Suprapubic skin (tissue), 4 donors: ENCODE measurements around the gene PUS10. TPM values are rescaled to one million over a fixed set of nuclear protein-coding genes. Genes with fewer than 3 reads are reported as not detected.
"Not testable (repeated sequence)": the region's sequence is repeated elsewhere in the genome, so short reads cannot be mapped to it uniquely, and the experiment has no call there.

Experiments
- DNase-seq, 2 donors: peaks; one replicate each; pipeline ENCODE4 v3.0.0-alpha.2; 2019; ENCODE audit warnings: low spot score in 2 of 2
- H3K27ac ChIP-seq: fragments of 200-600 bp; sonication (generic); one replicate; pipeline ENCODE4 v1.5.1; 2019
- H3K27me3 ChIP-seq: fragments of 200-600 bp; sonication (generic); one replicate; pipeline ENCODE4 v1.5.1; 2019
- H3K36me3 ChIP-seq: fragments of 200-600 bp; sonication (generic); one replicate; pipeline ENCODE4 v1.5.1; 2019
- H3K4me1 ChIP-seq: fragments of 200-600 bp; sonication (generic); one replicate; pipeline ENCODE4 v1.5.1; 2019
- H3K4me3 ChIP-seq: fragments of 200-600 bp; sonication (generic); one replicate; pipeline ENCODE4 v1.5.1; 2019; ENCODE audit warnings: mild to moderate bottlenecking
- H3K9me3 ChIP-seq: fragments of 200-600 bp; sonication (generic); one replicate; pipeline ENCODE4 v1.5.1; 2019
- EP300 ChIP-seq: sonication (generic); formaldehyde crosslinking; IDR thresholded peaks from one replicate; pipeline ENCODE4 v1.6.1; 2017; ENCODE audit warnings: antibody characterized with exemption
- POLR2A ChIP-seq, 2 donors: fragments of 450-650 bp; IDR thresholded peaks; one replicate each; pipeline ENCODE4 v1.6.1; 2017; ENCODE audit warnings: antibody characterized with exemption in 2 of 2, mild to moderate bottlenecking in 2 of 2, moderate library complexity in 2 of 2
- POLR2AphosphoS5 ChIP-seq, 3 donors: sonication (generic); formaldehyde crosslinking; IDR thresholded peaks; one replicate each; pipeline ENCODE4 v1.6.1; 2017; ENCODE audit warnings: antibody characterized with exemption in 3 of 3
- WGBS: methylation state at CpG from one replicate; pipeline ENCODE4 v1.1.5; 2018; 5-methylcytosine and 5-hydroxymethylcytosine counted together
- total RNA-seq, 4 donors: library from RNA; depleted of rRNA; stranded (reverse); fragments of >200 nt; gene quantifications; one replicate each; pipeline ENCODE4 v1.1.0, GENCODE V29; 2016
- TF ChIP-seq, protein P1 (sequence below), 2 donors: fragments of 200-600 bp in 1 of 2; fragments of 450-650 bp in 1 of 2; sonication (generic) in 1 of 2; IDR thresholded peaks; one replicate each; pipeline ENCODE4 v1.5.1; 2016 to 2019; ENCODE audit warnings: antibody characterized with exemption in 2 of 2, mild to moderate bottlenecking in 1 of 2, moderate library complexity in 1 of 2

The PUS10 gene
- total RNA-seq, 4 donors from 2014 or later: 3.3 to 14.0 (median 6.6) TPM

DNA sequence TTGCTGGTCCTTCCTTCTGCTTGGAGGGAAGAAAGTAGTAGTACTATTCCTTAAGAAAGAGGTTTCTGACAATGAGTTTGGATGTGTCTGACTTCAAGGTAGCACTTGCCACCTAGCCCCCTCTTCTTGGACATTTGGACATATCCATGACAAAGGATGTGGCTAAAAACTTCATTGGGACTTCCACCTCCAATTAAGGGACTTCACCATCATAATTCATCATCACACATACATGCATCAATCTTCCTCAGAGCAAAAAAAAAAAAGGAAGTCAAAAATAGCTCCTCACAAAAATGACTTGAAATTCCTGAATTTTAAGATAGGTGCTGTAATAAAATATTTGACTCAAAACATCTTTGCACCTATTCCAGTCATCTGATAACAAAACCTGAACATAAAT is 23.9 kb downstream of the PUS10 start:
- no peak for TF ChIP-seq POLR2A (IDR thresholded peaks at IDR 0.05)
- no peak for TF ChIP-seq EP300
- TF ChIP-seq, protein P1, sequence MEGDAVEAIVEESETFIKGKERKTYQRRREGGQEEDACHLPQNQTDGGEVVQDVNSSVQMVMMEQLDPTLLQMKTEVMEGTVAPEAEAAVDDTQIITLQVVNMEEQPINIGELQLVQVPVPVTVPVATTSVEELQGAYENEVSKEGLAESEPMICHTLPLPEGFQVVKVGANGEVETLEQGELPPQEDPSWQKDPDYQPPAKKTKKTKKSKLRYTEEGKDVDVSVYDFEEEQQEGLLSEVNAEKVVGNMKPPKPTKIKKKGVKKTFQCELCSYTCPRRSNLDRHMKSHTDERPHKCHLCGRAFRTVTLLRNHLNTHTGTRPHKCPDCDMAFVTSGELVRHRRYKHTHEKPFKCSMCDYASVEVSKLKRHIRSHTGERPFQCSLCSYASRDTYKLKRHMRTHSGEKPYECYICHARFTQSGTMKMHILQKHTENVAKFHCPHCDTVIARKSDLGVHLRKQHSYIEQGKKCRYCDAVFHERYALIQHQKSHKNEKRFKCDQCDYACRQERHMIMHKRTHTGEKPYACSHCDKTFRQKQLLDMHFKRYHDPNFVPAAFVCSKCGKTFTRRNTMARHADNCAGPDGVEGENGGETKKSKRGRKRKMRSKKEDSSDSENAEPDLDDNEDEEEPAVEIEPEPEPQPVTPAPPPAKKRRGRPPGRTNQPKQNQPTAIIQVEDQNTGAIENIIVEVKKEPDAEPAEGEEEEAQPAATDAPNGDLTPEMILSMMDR (IDR thresholded peaks at IDR 0.05): no peak
- no peak for TF ChIP-seq POLR2AphosphoS5 (IDR thresholded peaks at IDR 0.05)
- Histone ChIP-seq H3K9me3 (no peaks in the 10 kb centered on the region), H3K27ac (no peak overlapping the region), H3K4me3 (no peak overlapping the region), H3K36me3 (no peaks in the 10 kb centered on the region), H3K4me1 (peaks cover 4% of the 10 kb centered on the region), H3K27me3 (no peaks in the 10 kb centered on the region)
- no peak for DNase-seq

DNA sequence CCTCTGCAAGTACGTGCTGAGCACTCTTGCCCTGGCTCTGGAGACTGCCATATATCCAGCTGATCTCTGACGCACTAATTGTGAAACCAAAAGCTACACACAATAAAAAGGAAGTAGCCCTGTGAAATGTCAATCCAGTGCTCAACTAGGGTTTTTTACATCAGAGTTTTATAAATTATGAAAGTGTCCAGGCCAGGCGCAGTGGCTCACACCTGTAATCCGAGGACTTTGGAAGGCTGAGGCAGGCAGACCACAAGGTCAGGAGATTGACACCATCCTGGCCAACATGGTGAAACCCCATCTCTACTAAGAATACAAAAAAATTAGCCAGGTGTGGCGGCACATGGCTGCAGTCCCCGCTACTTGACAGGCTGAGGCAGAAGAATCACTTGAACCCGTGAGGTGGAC is 25.1 kb downstream of the PUS10 start:
- Histone ChIP-seq H3K27ac (no peak overlapping the region), H3K4me3 (no peak overlapping the region), H3K9me3 (no peaks in the 10 kb centered on the region), H3K4me1 (no peaks in the 10 kb centered on the region), H3K36me3 (no peaks in the 10 kb centered on the region), H3K27me3 (no peaks in the 10 kb centered on the region)
- 79% methylated on average over 7 of the region's 7 CpGs for WGBS
- TF ChIP-seq EP300 (no peak), POLR2A (IDR thresholded peaks at IDR 0.05) (no peak), POLR2AphosphoS5 (IDR thresholded peaks at IDR 0.05) (no peak)
- TF ChIP-seq, protein P1 (IDR thresholded peaks at IDR 0.05): no peak
- DNase-seq: no peak

DNA sequence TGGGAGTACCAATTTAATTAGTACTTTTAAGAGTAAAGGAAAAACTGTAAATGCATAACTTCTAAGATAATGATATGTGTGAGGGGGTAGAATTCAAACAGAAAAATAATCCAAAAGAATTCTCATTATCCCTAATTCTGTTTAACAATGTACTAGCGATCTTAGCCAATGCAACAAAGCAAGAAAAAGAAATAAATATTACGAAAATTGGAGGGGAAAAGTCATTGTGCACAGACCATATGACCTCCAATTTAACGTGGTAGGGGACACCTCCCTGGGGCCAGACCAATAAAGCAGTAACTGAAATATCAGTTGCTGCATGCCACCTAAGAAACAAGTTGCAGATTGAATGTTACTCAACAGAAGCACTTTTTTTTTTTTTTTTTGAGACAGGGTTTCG is 26.4 kb downstream of the PUS10 start:
- no peaks in the 10 kb centered on the region for H3K27me3 ChIP-seq
- no peaks in the 10 kb centered on the region for H3K36me3 ChIP-seq
- no peak overlapping the region for H3K4me3 ChIP-seq
- H3K4me1 ChIP-seq: no peaks in the 10 kb centered on the region
- TF ChIP-seq, protein P1 (IDR thresholded peaks at IDR 0.05): no peak
- TF ChIP-seq POLR2AphosphoS5 (IDR thresholded peaks at IDR 0.05): no peak
- no peak for TF ChIP-seq EP300
- TF ChIP-seq POLR2A (IDR thresholded peaks at IDR 0.05): no peak
- H3K9me3 ChIP-seq: no peaks in the 10 kb centered on the region
- 93% methylated on average over 4 of the region's 4 CpGs for WGBS
- no peak overlapping the region for H3K27ac ChIP-seq
- no peak for DNase-seq

DNA sequence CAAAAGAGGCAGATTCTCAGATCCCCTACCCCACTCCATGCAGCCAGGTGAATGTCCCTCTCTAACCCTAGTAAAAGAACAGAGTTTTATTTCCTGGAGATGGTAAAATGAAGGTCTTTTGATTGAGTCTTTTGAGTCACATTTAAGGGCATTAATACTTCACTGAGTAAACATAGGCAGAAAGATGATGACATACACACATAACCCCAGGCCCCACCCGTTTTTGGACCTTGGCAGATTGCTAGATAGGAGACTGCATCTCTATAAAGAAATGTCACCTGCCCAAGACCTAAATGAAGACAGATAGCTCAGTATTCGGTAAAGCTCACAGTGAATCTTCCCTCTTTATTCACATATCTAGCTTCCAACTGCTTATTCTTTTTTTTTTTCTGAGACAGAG is 28.8 kb downstream of the PUS10 start:
- no peaks in the 10 kb centered on the region for H3K27me3 ChIP-seq
- no peaks in the 10 kb centered on the region for H3K4me1 ChIP-seq
- no peaks in the 10 kb centered on the region for H3K36me3 ChIP-seq
- no peak overlapping the region for H3K27ac ChIP-seq
- no peak overlapping the region for H3K4me3 ChIP-seq
- no peak for DNase-seq
- 67% methylated on average over 2 of the region's 2 CpGs for WGBS
- TF ChIP-seq POLR2AphosphoS5 (IDR thresholded peaks at IDR 0.05) (no peak), POLR2A (IDR thresholded peaks at IDR 0.05) (no peak), EP300 (no peak)
- TF ChIP-seq, protein P1 (IDR thresholded peaks at IDR 0.05): no peak
- no peaks in the 10 kb centered on the region for H3K9me3 ChIP-seq

DNA sequence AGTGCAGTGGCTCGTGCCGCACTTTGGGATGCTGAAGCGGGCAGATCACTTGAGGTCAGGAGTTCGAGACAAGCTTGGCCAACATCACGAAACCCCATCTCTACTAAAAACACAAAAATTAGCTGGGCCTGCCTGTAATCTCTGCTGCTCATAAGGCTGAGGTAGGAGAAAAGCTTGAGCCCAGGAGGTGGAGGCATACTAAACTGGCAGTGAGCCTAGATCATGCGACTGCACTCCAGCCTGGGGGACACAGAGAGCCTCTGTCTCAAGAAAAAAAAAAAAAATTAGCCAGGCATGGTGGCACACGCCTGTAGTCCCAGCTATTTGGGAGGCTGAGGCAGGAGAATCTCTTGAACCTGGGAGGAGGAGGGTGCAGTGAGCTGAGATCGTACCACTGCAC is 30.4 kb downstream of the PUS10 start:
- DNase-seq, H3K4me3 ChIP-seq, H3K27ac ChIP-seq, H3K4me1 ChIP-seq, H3K9me3 ChIP-seq, H3K27me3 ChIP-seq, H3K36me3 ChIP-seq: not testable (repeated sequence)
- WGBS: 88% methylated on average over 8 of the region's 8 CpGs

DNA sequence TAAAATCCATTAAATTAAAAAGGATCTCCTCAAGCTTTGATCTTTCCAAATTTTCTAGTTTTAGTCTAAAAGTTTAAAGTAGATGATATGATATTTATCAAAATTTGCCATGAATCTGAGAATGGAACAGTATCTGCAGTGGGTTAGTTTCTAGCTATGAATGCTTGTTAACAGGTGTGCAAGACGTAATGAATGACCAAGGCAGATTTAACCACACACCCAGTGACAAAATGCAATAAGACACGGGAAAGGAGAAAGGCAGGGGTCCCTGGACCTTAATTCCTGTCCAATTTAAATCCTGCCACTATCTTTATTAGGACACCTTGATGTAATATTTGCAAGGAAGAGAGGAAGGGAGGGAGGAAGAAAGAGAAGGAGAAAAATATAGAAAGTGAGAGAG is 31.0 kb downstream of the PUS10 start:
- WGBS: 83% methylated on average over 2 of the region's 2 CpGs

More for the DNA sequence above, 31.0 kb downstream of the PUS10 start:
- H3K36me3 ChIP-seq: no peaks in the 10 kb centered on the region
- DNase-seq: no peak
- no peak for TF ChIP-seq POLR2AphosphoS5 (IDR thresholded peaks at IDR 0.05)
- TF ChIP-seq, protein P1 (IDR thresholded peaks at IDR 0.05): no peak
- TF ChIP-seq POLR2A (IDR thresholded peaks at IDR 0.05): no peak
- no peak for TF ChIP-seq EP300
- no peaks in the 10 kb centered on the region for H3K9me3 ChIP-seq
- no peak overlapping the region for H3K4me3 ChIP-seq
- no peaks in the 10 kb centered on the region for H3K27me3 ChIP-seq
- H3K4me1 ChIP-seq: no peaks in the 10 kb centered on the region
- no peak overlapping the region for H3K27ac ChIP-seq
